ENCODE measurements around the gene EIF2S3.

The EIF2S3 gene

GRCh38 chrX:24082447-24082846 is 27.7 kb downstream of the EIF2S3 start:
- no peak for TF ChIP-seq CTCF (IDR thresholded peaks at IDR 0.05; ENCODE audit: low read length, missing control alignments)
- DNase-seq (ENCODE audit: low read depth), result no peak
- no peak overlapping the region for H3K4me3 ChIP-seq (replicated peaks; ENCODE audit: low read depth, low read length)

- DNase-seq (ENCODE audit: low read depth), result no peak
- TF ChIP-seq CTCF (IDR thresholded peaks at IDR 0.05; ENCODE audit: low read length, missing control alignments), result no peak
- H3K4me3 ChIP-seq (replicated peaks; ENCODE audit: low read depth, low read length), result no peak overlapping the region
Observed at GRCh38 chrX:24085101-24085500, 30.3 kb downstream of the EIF2S3 start.

- no peak for DNase-seq (ENCODE audit: low read depth)
- TF ChIP-seq CTCF (IDR thresholded peaks at IDR 0.05; ENCODE audit: low read length, missing control alignments), result no peak
- H3K4me3 ChIP-seq (replicated peaks; ENCODE audit: low read depth, low read length), result no peak overlapping the region
Observed at GRCh38 chrX:24090300-24091200, 35.8 kb downstream of the EIF2S3 start.

- DNase-seq (ENCODE audit: low read depth), result no peak
- TF ChIP-seq CTCF (IDR thresholded peaks at IDR 0.05; ENCODE audit: low read length, missing control alignments), result no peak
- no peak overlapping the region for H3K4me3 ChIP-seq (replicated peaks; ENCODE audit: low read depth, low read length)
Observed at GRCh38 chrX:24093746-24094145, 39.0 kb downstream of the EIF2S3 start.

- no peak for TF ChIP-seq CTCF (IDR thresholded peaks at IDR 0.05; ENCODE audit: low read length, missing control alignments)
- H3K4me3 ChIP-seq (replicated peaks; ENCODE audit: low read depth, low read length), result no peak overlapping the region
- no peak for DNase-seq (ENCODE audit: low read depth)
Observed at GRCh38 chrX:24097741-24098260, 43.0 kb downstream of the EIF2S3 start.

GRCh38 chrX:24098932-24099331 is 44.2 kb downstream of the EIF2S3 start:
- TF ChIP-seq CTCF (IDR thresholded peaks at IDR 0.05; ENCODE audit: low read length, missing control alignments), result no peak
- DNase-seq (ENCODE audit: low read depth), result no peak
- no peak overlapping the region for H3K4me3 ChIP-seq (replicated peaks; ENCODE audit: low read depth, low read length)
